K562 (cell line): ENCODE data around the gene YIPF1. TPM values are rescaled to one million over a fixed set of nuclear protein-coding genes. Genes with fewer than 3 reads are reported as not detected.

Experiments used
- BMI1 ChIP-seq: fragments of 150-350 bp; IDR thresholded peaks from 2 replicates; pipeline ENCODE4 v1.6.1; 2014; ENCODE audit warnings: low read length
- E2F8 ChIP-seq: fragments of 450-650 bp; IDR thresholded peaks from 2 replicates; pipeline ENCODE4 v1.7.1; 2018; ENCODE audit warnings: mild to moderate bottlenecking, low read depth; ENCODE audit not compliant: partially characterized antibody
- HDAC6 ChIP-seq: IDR thresholded peaks from 2 replicates; pipeline ENCODE4 v1.6.1; 2012; ENCODE audit warnings: low read depth, mild to moderate bottlenecking, control low read depth, inconsistent platforms, low read length, moderate library complexity
- MCM5 ChIP-seq: fragments of 450-650 bp; IDR thresholded peaks from 2 replicates; pipeline ENCODE4 v1.6.1; 2016; ENCODE audit warnings: low read depth
- NR4A1 ChIP-seq, 2 experiments: fragments of 250-450 bp in 1 of 2; fragments of 450-650 bp in 1 of 2; sonication (Bioruptor Pico) in 1 of 2; IDR thresholded peaks; 2 replicates each; pipeline versions ENCODE4 v1.4.0 to v1.6.1; 2016 to 2020; ENCODE audit warnings: mild to moderate bottlenecking in 2 of 2, missing compliant biosample characterization in 1 of 2, missing genetic modification characterization in 1 of 2, moderate library complexity in 1 of 2
- RNF219 ChIP-seq: fragments of 250-450 bp; sonication (Bioruptor Pico); IDR thresholded peaks from 2 replicates; pipeline ENCODE4 v1.5.0; 2022; ENCODE audit warnings: mild to moderate bottlenecking
- SMC3 ChIP-seq: conservative IDR thresholded peaks from 2 replicates; pipeline ENCODE4 v1.6.1; 2011; ENCODE audit warnings: low read depth, low read length, improper control_type of control experiment; ENCODE audit not compliant: insufficient read depth
- ZFP30 ChIP-seq: fragments of 250-450 bp; sonication (Bioruptor Pico); IDR thresholded peaks from 2 replicates; pipeline ENCODE4 v1.8.0; 2022; ENCODE audit warnings: moderate library complexity, mild to moderate bottlenecking, inconsistent platforms, borderline replicate concordance
- ZNF354B ChIP-seq: fragments of 250-450 bp; sonication (Bioruptor Pico); IDR thresholded peaks from 2 replicates; pipeline ENCODE4 v1.4.0; 2020
- polyA plus RNA-seq, 8 experiments: library from polyadenylated mRNA; depleted of rRNA in 4 of 8; stranded (reverse) in 5 of 8; unstranded in 3 of 8; fragments of >200 nt; fragmentation: Nextera tagmentation in 2 of 8; fragmentation: Illumina TruSeq in 1 of 8; extraction: Ambion mirVana in 2 of 8; extraction: Trizol in 1 of 8; gene quantifications; 2 replicates each; pipeline versions ENCODE4 v1.2.1 to v1.2.3, GENCODE V29; 2011 to 2014; ENCODE audit warnings: inconsistent platforms in 1 of 8, missing spikeins in 1 of 8
- total RNA-seq, 7 experiments: library from RNA; depleted of rRNA in 6 of 7; stranded (reverse); fragments of >200 nt in 6 of 7; fragmentation: Illumina TruSeq in 2 of 7; extraction: Trizol in 2 of 7; gene quantifications; 2 replicates each; pipeline versions ENCODE4 v1.2.1 to v1.2.3, GENCODE V29; 2011 to 2021; ENCODE audit warnings: low replicate concordance in 1 of 7
- TF ChIP-seq, protein P1 (sequence below): fragments of 450-650 bp; IDR thresholded peaks from 2 replicates; pipeline ENCODE4 v1.6.1; 2016; ENCODE audit warnings: low read depth
- TF ChIP-seq, protein P2 (sequence below): sonication (generic); formaldehyde crosslinking; IDR thresholded peaks from 2 replicates; pipeline ENCODE4 v1.8.1; 2023; ENCODE audit warnings: mild to moderate bottlenecking, missing genetic modification reagents

The YIPF1 gene
- total and polyA plus RNA-seq, 9 of the 15 experiments (the other 6 are each of a cell fraction or from before 2014, with no cell fraction given) = 11.5 to 37.5 (median 19.2) TPM

DNA sequence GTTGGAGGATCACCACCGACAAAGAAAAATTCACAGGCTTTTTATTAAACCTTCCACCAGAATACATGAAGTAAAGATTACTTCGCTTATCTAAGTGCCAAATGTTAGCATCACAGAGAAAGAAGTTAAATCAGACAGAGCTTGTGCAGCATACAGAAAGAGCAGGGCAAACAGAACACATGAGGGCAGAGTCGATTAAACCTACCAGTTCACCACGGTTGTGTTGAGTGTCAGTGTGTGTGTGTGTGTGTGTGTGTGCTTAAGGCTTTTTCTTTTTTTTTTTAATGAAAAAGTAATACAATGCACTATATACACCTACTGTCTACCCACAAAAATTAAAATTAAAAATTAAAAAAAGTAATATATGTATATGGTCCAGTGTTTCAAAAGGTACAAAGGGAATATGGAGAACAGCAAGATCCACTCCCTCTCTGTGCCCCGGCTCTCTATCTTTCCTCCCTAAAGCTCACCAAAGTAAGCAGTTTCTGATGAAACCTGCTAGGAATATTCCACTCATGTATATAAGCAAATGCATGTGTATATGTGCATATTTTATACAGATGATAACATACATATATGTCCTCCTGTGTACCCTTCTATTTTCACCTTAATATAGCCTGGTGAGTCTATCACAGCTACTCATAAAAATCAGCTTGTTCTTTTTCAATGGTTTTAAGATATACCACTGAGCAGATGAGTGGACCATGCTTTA is 17.7 kb downstream of the YIPF1 start (continued):
- no peak for TF ChIP-seq E2F8
- no peak for TF ChIP-seq SMC3
- no peak for TF ChIP-seq BMI1
- no peak for TF ChIP-seq ZNF354B (CRISPR knock-in tag)
- TF ChIP-seq HDAC6 = no peak
- no peak for TF ChIP-seq NR4A1 (CRISPR knock-in tag; IDR thresholded peaks at IDR 0.05)
- no peak for TF ChIP-seq NR4A1 (tag; IDR thresholded peaks at IDR 0.05)
- TF ChIP-seq MCM5 = no peak
- TF ChIP-seq RNF219 (CRISPR knock-in tag) = no peak
- TF ChIP-seq, protein P1, sequence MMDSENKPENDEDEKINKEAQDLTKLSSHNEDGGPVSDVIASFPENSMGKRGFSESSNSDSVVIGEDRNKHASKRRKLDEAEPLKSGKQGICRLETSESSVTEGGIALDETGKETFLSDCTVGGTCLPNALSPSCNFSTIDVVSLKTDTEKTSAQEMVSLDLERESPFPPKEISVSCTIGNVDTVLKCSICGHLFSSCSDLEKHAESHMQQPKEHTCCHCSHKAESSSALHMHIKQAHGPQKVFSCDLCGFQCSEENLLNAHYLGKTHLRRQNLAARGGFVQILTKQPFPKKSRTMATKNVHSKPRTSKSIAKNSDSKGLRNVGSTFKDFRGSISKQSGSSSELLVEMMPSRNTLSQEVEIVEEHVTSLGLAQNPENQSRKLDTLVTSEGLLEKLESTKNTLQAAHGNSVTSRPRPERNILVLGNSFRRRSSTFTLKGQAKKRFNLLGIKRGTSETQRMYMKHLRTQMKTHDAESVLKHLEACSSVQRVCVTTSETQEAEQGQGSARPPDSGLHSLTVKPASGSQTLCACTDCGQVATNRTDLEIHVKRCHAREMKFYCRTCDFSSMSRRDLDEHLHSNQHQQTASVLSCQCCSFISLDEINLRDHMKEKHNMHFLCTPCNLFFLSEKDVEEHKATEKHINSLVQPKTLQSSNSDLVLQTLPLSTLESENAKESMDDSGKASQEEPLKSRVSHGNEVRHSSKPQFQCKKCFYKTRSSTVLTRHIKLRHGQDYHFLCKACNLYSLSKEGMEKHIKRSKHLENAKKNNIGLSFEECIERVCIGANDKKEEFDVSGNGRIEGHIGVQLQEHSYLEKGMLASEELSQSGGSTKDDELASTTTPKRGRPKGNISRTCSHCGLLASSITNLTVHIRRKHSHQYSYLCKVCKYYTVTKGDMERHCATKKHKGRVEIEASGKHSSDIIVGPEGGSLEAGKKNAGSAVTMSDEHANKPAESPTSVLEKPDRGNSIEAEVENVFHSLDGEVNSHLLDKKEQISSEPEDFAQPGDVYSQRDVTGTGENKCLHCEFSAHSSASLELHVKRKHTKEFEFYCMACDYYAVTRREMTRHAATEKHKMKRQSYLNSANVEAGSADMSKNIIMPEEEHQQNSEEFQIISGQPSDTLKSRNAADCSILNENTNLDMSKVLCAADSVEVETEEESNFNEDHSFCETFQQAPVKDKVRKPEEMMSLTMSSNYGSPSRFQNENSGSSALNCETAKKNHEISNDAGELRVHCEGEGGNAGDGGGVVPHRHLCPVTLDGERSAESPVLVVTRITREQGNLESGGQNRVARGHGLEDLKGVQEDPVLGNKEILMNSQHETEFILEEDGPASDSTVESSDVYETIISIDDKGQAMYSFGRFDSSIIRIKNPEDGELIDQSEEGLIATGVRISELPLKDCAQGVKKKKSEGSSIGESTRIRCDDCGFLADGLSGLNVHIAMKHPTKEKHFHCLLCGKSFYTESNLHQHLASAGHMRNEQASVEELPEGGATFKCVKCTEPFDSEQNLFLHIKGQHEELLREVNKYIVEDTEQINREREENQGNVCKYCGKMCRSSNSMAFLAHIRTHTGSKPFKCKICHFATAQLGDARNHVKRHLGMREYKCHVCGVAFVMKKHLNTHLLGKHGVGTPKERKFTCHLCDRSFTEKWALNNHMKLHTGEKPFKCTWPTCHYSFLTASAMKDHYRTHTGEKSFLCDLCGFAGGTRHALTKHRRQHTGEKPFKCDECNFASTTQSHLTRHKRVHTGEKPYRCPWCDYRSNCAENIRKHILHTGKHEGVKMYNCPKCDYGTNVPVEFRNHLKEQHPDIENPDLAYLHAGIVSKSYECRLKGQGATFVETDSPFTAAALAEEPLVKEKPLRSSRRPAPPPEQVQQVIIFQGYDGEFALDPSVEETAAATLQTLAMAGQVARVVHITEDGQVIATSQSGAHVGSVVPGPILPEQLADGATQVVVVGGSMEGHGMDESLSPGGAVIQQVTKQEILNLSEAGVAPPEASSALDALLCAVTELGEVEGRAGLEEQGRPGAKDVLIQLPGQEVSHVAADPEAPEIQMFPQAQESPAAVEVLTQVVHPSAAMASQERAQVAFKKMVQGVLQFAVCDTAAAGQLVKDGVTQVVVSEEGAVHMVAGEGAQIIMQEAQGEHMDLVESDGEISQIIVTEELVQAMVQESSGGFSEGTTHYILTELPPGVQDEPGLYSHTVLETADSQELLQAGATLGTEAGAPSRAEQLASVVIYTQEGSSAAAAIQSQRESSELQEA = no peak
- TF ChIP-seq, protein P2, sequence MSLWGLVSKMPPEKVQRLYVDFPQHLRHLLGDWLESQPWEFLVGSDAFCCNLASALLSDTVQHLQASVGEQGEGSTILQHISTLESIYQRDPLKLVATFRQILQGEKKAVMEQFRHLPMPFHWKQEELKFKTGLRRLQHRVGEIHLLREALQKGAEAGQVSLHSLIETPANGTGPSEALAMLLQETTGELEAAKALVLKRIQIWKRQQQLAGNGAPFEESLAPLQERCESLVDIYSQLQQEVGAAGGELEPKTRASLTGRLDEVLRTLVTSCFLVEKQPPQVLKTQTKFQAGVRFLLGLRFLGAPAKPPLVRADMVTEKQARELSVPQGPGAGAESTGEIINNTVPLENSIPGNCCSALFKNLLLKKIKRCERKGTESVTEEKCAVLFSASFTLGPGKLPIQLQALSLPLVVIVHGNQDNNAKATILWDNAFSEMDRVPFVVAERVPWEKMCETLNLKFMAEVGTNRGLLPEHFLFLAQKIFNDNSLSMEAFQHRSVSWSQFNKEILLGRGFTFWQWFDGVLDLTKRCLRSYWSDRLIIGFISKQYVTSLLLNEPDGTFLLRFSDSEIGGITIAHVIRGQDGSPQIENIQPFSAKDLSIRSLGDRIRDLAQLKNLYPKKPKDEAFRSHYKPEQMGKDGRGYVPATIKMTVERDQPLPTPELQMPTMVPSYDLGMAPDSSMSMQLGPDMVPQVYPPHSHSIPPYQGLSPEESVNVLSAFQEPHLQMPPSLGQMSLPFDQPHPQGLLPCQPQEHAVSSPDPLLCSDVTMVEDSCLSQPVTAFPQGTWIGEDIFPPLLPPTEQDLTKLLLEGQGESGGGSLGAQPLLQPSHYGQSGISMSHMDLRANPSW (CRISPR knock-in tag) = no peak
- TF ChIP-seq ZFP30 (CRISPR knock-in tag) = no peak
